Esophagus squamous epithelium (tissue), 5 donors: ENCODE measurements around the gene CPN1. TPM values are rescaled to one million over a fixed set of nuclear protein-coding genes. Genes with fewer than 3 reads are reported as not detected.

Experiments used
- DNase-seq: peaks from one replicate; lab custom pipeline; 2025; lab: John Stamatoyannopoulos, UW
- H3K27ac ChIP-seq, 4 donors: fragments of 200-600 bp; sonication (generic); one replicate each; pipeline ENCODE4 v1.5.1; 2016 to 2019; ENCODE audit warnings: mild to moderate bottlenecking in 1 of 4
- H3K27me3 ChIP-seq, 4 donors: fragments of 200-600 bp; sonication (generic); 1 replicate in 3 of 4; 2 replicates in 1 of 4; pipeline versions ENCODE4 v1.5.1 to v1.6.0; 2017 to 2021; ENCODE audit warnings: antibody characterized with exemption in 1 of 4
- H3K36me3 ChIP-seq, 3 donors: fragments of 200-600 bp; sonication (generic); one replicate each; pipeline ENCODE4 v1.5.1; 2016 to 2019
- H3K4me1 ChIP-seq, 3 donors: fragments of 200-600 bp; sonication (generic); one replicate each; pipeline ENCODE4 v1.5.1; 2017 to 2019
- H3K4me3 ChIP-seq, 4 donors: fragments of 200-600 bp; sonication (generic); 1 replicate in 3 of 4; 2 replicates in 1 of 4; pipeline ENCODE4 v1.5.1; 2016 to 2019; ENCODE audit warnings: mild to moderate bottlenecking in 2 of 4, moderate library complexity in 1 of 4
- H3K9me3 ChIP-seq, 3 donors: fragments of 200-600 bp; sonication (generic); one replicate each; pipeline ENCODE4 v1.5.1; 2016 to 2019
- CTCF ChIP-seq, 6 experiments: fragments of 450-650 bp in 4 of 6; fragments of 200-600 bp in 2 of 6; sonication (generic) in 2 of 6; IDR thresholded peaks; one replicate each; pipeline ENCODE4 v1.5.1; 2016 to 2019; ENCODE audit warnings: antibody characterized with exemption in 6 of 6, mild to moderate bottlenecking in 4 of 6, moderate library complexity in 4 of 6
- POLR2A ChIP-seq, 4 donors: fragments of 450-650 bp; IDR thresholded peaks; one replicate each; pipeline ENCODE4 v1.6.1; 2017; ENCODE audit warnings: antibody characterized with exemption in 4 of 4, mild to moderate bottlenecking in 4 of 4, moderate library complexity in 3 of 4
- WGBS, 2 donors: methylation state at CpG; one replicate each; pipeline ENCODE4 v1.1.5; 2018; 5-methylcytosine and 5-hydroxymethylcytosine counted together
- intact Hi-C: fragments of 100-400 bp; cut with DNase I; formaldehyde crosslinking; loops from one replicate; pipeline ENCODE4 v1.15.0; 2022
- total RNA-seq, 4 donors: library from RNA; depleted of rRNA; stranded (reverse); fragments of >200 nt; gene quantifications; one replicate each; pipeline ENCODE4 v1.1.0, GENCODE V29; 2016
- donor health status: DM: yes; HTN: yes; CAD: no.

CPN1 gene
- total RNA-seq, 4 donors from 2014 or later: not detected

GRCh38 chr10:100009793-100010676, 71.6 kb downstream of the CPN1 start, which contains the start of gene DNMBP:
Gene DNMBP, minus strand, starts transcription at chr10:100009947. Its CDS starts 37,823 bp downstream, at chr10:99972124.
- DNase-seq: peak; percentile 25
- H3K36me3 ChIP-seq: no peaks in the 10 kb centered on the region
- WGBS, 2 donors: 7% methylated on average over 17 of the region's 86 CpGs
- peak within 1 kb of the TSS; percentile 80 to 96 (median 90) for H3K27ac ChIP-seq
- no peaks in the 10 kb centered on the region for H3K9me3 ChIP-seq
- peaks cover 28 to 50% (median 34%) of the 10 kb centered on the region in 3 donors for H3K4me1 ChIP-seq
- no peaks in the 10 kb centered on the region for H3K27me3 ChIP-seq
- intact Hi-C loops: no loop called here
- peak within 1 kb of the TSS; percentile 60 to 90 (median 80) for H3K4me3 ChIP-seq
- TF ChIP-seq CTCF (IDR thresholded peaks at IDR 0.05) (peak; percentile 29 to 75 (median 69)), POLR2A (IDR thresholded peaks at IDR 0.05) (peak in 2 of 4 donors; percentile 54 to 67)

GRCh38 chr10:100009283-100009792, 72.3 kb downstream of the CPN1 start:
- 0% methylated on average over 10 of the region's 45 CpGs for WGBS, 2 donors
- Histone ChIP-seq H3K27me3 (no peaks in the 10 kb centered on the region), H3K9me3 (no peaks in the 10 kb centered on the region), H3K36me3 (no peaks in the 10 kb centered on the region), H3K4me1 (peaks cover 28 to 57% (median 34%) of the 10 kb centered on the region in 3 donors), H3K27ac (peak overlapping the region; percentile 80 to 96 (median 90)), H3K4me3 (peak overlapping the region; percentile 60 to 90 (median 80))
- no peak for DNase-seq
- intact Hi-C loops: no loop called here
- no peak for TF ChIP-seq POLR2A (IDR thresholded peaks at IDR 0.05)
- peak in 2 of 6 experiments; percentile 15 to 36 for TF ChIP-seq CTCF (IDR thresholded peaks at IDR 0.05)

- H3K27me3 ChIP-seq: no peaks in the 10 kb centered on the region
- intact Hi-C loops: no loop called here
- H3K9me3 ChIP-seq: no peaks in the 10 kb centered on the region
- TF ChIP-seq POLR2A (IDR thresholded peaks at IDR 0.05) (no peak), CTCF (IDR thresholded peaks at IDR 0.05) (no peak)
- H3K4me3 ChIP-seq: peak overlapping the region; percentile 60 to 90 (median 80)
- H3K4me1 ChIP-seq: peaks cover 28 to 61% (median 34%) of the 10 kb centered on the region in 3 donors
- H3K36me3 ChIP-seq: no peaks in the 10 kb centered on the region
- 8 to 12% methylated on average over 9 of the region's 9 CpGs for WGBS, 2 donors
- no peak for DNase-seq
- peak overlapping the region; percentile 80 to 96 (median 90) for H3K27ac ChIP-seq
These were observed 72.9 kb downstream of the CPN1 start for GRCh38 chr10:100008708-100009282.

GRCh38 chr10:100008142-100008522, 73.5 kb downstream of the CPN1 start:
- peak overlapping the region; percentile 60 to 90 (median 80) for H3K4me3 ChIP-seq
- H3K27ac ChIP-seq: peak overlapping the region in 3 of 4 donors; percentile 87 to 96 (median 94)
- intact Hi-C loops: no loop called here
- DNase-seq: no peak
- no peaks in the 10 kb centered on the region for H3K9me3 ChIP-seq
- TF ChIP-seq CTCF (IDR thresholded peaks at IDR 0.05) (no peak), POLR2A (IDR thresholded peaks at IDR 0.05) (no peak)
- H3K36me3 ChIP-seq: no peaks in the 10 kb centered on the region
- H3K4me1 ChIP-seq: peaks cover 28 to 65% (median 34%) of the 10 kb centered on the region in 3 donors
- WGBS, 2 donors: 20 to 27% methylated on average over 6 of the region's 6 CpGs
- H3K27me3 ChIP-seq: no peaks in the 10 kb centered on the region
